Measurements from ENCODE around the gene BRAP.
A peak's percentile ranks its signal among the peaks of the same experiment; 100 is the strongest.
"Not testable (repeated sequence)": the region's sequence is repeated elsewhere in the genome, so short reads cannot be mapped to it uniquely, and the experiment has no call there.

BRAP gene

DNA sequence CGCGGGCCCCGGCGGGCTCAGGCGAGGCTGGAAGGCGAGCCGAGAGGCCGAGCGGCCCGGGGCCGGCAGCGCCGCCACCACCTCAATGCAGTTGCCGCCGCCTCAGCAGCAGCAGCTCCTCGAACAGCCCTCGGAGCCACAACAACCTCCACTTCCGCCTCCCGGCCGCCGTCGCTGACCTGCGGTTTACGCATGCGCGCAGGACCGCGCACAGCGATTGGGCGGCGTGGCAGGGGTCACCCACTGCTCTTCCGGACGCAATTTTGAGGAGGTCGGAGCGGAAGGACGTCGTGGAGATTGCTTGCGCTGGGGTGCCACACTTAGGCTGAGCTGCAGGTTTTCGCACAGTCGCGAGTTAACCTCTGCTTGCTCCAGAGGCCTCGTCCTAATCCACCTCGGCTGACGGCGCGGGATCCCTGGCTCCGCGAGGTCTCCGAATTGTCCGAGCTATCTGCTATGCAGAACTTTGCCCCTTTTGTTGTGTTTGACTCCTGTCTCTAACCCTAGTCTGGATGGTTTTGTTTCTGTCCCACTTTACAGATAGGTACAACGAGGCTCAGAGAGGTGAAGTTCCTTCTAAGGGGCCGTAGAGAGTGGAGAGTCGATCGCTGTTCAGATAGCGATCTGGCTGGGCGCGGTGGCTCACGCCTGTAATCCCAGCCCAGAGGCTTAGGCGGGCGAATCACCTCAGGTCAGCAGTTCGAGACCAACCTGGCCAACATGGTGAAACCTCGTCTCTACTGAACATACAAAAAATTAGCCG is at the start of gene BRAP, which contains the start of gene ACAD10:
BRAP (minus strand) TSS at position 146 of the 763 bp plus-strand sequence. CDS start 164 bp downstream, outside the sequence.
ACAD10 (plus strand) TSS at position 243 of the 763 bp plus-strand sequence. CDS start 6,657 bp downstream, outside the sequence.
- peak; percentile 86 for DNase-seq

GRCh38 chr12:111733340-111733915 is 47.7 kb upstream of the BRAP start:
- DNase-seq, result no peak

- DNase-seq, result no peak
Observed at GRCh38 chr12:111732786-111733185, 47.0 kb upstream of the BRAP start.

DNA sequence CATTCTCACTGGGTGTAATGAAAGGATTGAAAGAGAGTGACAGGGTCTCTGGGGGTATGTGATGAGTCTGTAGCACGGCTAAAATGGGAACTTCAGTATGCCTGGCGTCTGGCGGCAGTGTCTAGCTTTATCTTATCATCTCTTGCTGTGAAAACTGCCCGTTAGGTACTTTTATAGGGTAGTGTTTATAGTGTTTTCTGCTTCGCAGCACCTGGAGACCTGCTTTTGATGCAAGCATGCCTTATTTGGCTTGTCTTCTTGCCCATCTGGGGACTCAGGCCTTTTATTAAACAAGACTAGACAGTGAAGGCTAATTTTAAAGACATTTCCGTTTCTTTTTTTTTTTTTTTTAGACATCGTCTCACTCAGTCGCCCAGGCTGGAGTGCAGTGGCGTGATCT is 44.7 kb upstream of the BRAP start:
- DNase-seq, result no peak

- no peak for DNase-seq
Observed at GRCh38 chr12:111728795-111729194, 43.0 kb upstream of the BRAP start.

DNA sequence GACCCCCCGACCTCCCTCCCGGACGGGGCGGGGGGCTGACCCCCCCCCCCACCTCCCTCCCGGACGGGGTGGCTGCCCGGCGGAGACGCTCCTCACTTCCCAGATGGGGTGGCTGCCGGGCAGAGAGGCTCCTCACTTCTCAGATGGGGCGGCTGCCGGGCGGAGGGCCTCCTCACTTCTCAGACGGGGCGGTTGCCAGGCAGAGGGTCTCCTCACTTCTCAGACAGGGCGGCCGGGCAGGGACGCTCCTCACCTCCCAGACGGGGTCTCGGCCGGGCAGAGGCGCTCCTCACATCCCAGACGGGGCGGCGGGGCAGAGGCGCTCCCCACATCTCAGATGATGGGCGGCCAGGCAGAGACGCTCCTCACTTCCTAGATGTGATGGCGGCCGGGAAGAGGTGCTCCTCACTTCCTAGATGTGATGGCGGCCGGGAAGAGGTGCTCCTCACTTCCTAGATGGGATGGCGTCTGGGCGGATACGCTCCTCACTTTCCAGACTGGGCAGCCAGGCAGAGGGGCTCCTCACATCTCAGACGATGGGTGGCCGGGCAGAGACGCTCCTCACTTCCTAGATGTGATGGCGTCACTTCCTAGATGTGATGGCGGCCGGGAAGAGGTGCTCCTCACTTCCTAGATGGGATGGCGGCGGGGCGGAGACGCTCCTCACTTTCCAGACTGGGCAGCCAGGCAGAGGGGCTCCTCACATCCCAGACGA is 38.0 kb upstream of the BRAP start:
- not testable (repeated sequence) for DNase-seq

- no peak for DNase-seq
Observed at GRCh38 chr12:111720457-111720856, 34.7 kb upstream of the BRAP start.

DNA sequence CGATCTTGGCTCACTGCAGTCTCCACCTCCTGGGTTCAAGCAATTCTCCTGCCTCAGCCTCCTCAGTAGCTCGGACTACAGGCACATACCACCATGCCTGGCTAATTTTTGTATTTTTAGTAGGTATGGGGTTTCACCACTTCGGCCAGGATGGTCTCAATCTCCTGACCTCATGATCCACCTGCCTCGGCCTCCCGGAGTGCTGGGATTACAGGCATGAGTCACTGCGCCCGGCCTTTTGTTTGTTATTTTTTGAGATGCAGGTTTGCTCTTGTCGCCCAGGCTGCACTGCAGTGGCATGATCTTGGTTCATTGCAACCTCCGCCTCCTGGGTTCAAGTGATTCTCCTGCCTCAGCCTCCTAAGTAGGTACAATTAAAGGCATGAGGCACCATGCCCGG is 33.6 kb upstream of the BRAP start:
- not testable (repeated sequence) for DNase-seq

DNA sequence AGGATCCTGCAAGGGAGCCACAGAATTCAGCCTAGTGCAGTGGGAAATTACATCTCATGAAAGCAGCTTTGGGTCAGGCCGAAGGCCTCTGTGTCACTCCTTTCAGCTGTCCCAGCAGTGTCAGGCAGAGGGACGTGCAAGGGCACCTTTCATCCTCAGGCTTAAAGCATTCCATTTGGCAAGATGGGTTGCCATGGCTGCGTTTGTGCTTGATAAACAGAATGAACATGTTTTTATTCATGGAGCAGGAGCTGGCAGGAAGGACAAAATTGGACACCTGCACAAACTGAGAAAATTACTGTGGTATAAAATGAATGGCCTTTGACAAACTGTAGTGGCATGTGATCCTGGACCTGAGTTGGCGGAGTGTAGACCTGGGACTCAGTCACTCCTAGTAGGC is 29.5 kb upstream of the BRAP start:
- DNase-seq, result no peak

DNA sequence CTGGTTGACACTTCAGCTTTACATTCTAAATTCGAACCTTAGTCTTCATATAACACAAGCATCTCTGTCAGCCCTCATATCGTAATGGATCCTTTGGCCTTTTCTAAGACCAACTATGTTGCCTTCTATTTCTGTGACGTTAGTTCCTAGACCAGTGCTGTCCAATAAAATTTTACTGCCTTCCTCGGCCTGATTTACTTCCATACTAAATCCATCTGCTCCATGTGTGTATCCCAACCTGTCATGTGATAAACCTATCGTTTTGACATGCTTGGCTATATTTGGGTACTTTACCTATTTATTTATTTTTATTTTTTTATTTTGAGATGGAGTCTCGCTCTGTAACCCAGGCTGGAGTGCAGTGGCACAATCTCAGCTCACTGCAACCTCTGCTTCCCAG is 20.4 kb upstream of the BRAP start:
- no peak for DNase-seq

- DNase-seq, result no peak
Observed at GRCh38 chr12:111705672-111706071, 19.9 kb upstream of the BRAP start.

DNA sequence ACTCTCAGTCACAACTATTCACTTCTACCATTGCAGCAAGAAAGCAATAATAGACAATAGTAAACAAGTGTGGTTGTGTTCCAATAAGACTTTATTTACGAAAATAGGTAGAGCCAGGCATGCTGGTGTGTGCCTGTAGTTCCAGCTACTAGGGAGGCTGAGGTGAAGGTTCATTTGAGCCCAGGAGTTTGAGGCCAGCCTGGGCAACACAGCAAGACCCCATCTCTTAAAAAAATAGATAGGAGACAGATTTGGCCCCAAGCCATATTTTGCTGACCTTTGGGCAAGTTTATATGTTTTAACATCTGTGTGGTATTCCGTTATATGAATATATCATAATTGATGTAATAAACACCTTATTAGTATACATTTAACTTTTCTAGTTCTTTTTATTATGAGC is 14.2 kb upstream of the BRAP start:
- no peak for DNase-seq

GRCh38 chr12:111693818-111694217 is 8.1 kb upstream of the BRAP start:
- no peak for DNase-seq

- DNase-seq, result no peak
Observed at GRCh38 chr12:111692575-111693210, 6.9 kb upstream of the BRAP start.

GRCh38 chr12:111691262-111691661 is 5.5 kb upstream of the BRAP start:
- DNase-seq, result no peak

DNA sequence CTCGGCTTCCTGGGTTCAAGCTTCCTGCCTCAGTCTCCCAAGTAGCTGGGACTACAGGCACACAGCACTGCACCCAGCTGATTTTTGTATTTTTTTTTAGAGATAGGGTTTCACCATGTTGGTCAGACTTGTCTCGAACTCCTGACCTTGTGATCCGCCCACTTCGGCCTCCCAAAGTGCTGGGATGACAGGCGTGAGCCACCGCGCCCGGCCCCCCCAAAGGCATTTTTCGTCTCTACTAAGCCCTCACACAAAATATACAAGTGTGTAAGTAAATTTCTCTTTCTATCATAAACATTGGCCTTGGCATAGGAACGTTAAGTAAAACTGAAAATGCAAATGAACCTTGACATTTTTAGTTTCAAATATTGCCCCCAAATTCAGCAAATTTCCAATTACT is 2.2 kb upstream of the BRAP start:
- DNase-seq, result no peak

- no peak for DNase-seq
Observed at GRCh38 chr12:111687255-111687654, 1.5 kb upstream of the BRAP start.

DNA sequence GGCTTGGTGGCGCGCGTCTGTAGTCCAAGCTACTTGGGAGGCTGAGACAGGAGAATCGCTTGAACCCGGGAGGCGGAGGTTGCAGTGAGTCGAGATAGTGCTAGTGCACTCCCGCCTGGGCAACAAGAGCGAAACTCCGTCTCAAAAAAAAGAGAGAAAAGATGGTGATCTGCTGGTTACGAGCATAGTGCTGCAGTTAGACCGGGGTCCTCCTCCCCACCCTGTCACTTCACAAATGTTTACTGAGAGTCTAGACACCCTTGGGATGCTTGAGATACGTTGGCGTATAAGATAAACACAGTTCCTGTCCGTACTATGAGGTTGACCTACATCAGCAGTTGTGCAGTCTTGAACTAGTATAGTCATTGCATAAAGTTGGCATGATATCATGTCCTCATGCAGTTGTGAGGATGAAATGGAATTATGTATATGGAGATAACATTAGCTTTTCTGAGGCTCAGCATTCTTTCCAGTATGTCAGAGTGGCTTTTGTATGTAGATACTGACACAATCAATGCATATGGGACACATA is 884 bp upstream of the BRAP start:
- no peak for DNase-seq

DNA sequence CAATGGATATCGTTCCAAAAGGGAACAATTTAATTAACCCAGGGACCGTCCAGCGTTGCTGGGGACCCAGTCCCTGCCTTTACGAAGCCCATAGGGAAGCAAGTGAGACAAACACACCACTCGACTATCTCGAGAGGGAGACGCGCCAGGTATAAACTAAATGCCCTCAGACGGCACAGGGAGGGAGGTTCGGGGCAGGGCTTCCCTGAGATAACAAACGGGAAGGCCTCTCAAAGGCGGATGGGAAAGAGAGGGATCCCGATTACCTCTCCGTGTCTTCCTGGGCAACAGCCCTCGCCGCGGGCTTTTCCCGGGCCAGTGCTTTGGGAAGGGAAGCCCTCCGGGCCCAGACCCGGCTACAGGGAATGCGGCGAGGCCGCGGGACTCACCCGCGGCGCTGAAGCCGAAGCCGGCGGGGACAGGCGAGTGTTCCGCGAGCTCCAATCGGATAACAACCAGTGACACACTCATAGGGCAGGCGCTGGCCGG is 390 bp downstream of the BRAP start:
- DNase-seq, result no peak

DNA sequence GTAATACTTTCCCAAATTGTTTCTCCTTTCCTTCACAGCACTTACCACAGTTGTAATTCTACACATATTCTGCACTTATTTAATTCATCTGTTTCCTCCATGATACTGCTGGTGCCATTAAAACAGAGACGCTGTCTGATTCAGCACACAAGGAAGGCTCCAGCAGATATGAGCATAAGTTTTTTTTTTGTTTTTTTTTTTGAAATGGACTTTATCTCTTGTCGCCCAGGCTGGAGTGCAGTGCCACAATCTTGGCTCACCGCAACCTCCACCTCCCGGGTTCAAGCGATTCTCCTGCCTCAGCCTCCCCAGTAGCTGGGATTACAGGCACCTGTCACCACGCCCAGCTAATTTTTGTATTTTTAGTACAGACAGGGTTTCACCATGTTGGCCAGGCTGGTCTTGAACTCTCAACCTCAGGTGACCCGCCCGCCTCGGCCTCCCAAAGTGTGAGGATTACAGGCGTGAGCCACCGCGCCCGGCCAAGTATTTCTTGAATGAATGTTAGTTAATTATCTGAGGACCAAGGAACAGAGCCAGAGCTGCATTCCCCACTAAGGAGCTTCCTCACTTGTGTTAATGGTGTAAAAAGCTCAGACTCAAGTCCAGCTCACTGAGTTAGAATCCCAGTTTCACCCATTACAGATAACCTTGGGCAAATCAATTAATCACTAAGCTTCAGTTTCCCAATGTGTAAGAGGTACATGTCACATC is 1.1 kb downstream of the BRAP start:
- DNase-seq, result not testable (repeated sequence)

DNA sequence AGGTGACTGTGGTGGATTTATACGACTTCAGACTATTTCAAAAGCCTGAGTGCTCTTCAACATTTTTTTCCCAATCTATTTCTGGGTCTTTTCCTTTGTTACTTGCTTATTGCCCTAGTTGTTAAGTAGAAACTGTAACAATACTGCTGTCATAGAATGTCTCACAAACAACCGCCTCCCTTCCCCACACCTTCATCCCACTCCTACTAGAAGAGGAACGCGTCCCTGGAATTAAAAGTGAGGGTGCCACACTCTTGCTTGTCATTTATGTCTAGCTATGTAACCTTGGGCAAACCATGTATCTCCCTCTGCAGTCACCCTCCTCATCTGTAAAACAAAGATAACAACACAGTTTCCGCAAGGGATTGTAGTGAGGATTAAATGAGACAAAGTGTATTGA is 8.6 kb downstream of the BRAP start:
- no peak for DNase-seq

- no peak for DNase-seq
Observed at GRCh38 chr12:111673503-111673902, 12.3 kb downstream of the BRAP start.
